Prostate gland (tissue), 2 donors: ENCODE results near the gene TBC1D22A.

ENCODE experiments used
- CTCF ChIP-seq, 4 experiments: fragments of 200-600 bp in 2 of 4; fragments of 450-650 bp in 2 of 4; sonication (generic) in 2 of 4; IDR thresholded peaks; 1 replicate in 3 of 4; 2 replicates in 1 of 4; pipeline ENCODE4 v1.5.1; 2016 to 2019; ENCODE audit warnings: antibody characterized with exemption in 4 of 4, mild to moderate bottlenecking in 2 of 4, moderate library complexity in 2 of 4
- POLR2A ChIP-seq: fragments of 450-650 bp; IDR thresholded peaks from one replicate; pipeline ENCODE4 v1.6.1; 2016; ENCODE audit warnings: antibody characterized with exemption, mild to moderate bottlenecking
- POLR2AphosphoS5 ChIP-seq: sonication (generic); formaldehyde crosslinking; IDR thresholded peaks from one replicate; pipeline ENCODE4 v1.6.1; 2017; ENCODE audit warnings: antibody characterized with exemption

GRCh38 chr22:46911346-46911745, 148.9 kb downstream of the TBC1D22A start:
- no peak for TF ChIP-seq POLR2AphosphoS5
- TF ChIP-seq CTCF (IDR thresholded peaks at IDR 0.05): no peak
- TF ChIP-seq POLR2A: no peak
